OCI-LY7 (cell line): ENCODE measurements around the gene S100A7A. TPM values are rescaled to one million over a fixed set of nuclear protein-coding genes. Genes with fewer than 3 reads are reported as not detected.

Experiments
- BruUV-seq: library from RNA; stranded (reverse); fragments of 400-500 nt; replicated peaks from 2 replicates; lab custom pipeline; 2021; lab: Mats Ljungman, UMichigan
- CTCF ChIA-PET: fragments of 300-600 bp; sonication (Branson Sonifier 250); formaldehyde crosslinking; loops from one replicate; lab custom pipeline; 2022; ENCODE audit warnings: antibody characterized with exemption; ENCODE audit not compliant: unreplicated experiment; lab: Charles Lee
- POLR2A ChIA-PET: fragments of 300-600 bp; sonication (Branson Sonifier 250); formaldehyde crosslinking; loops from one replicate; lab custom pipeline; 2022; ENCODE audit warnings: antibody characterized with exemption; lab: Charles Lee
- DNase-seq: peaks from one replicate; pipeline ENCODE4 v3.0.0-alpha.2; 2015; ENCODE audit warnings: low spot score
- H2AFZ ChIP-seq: fragments of 200-600 bp; sonication (generic), shearing (Covaris generic); 2 replicates; pipeline ENCODE4 v1.6.1; 2014; ENCODE audit warnings: mild to moderate bottlenecking, antibody characterized with exemption, low read length, moderate library complexity
- H3K27ac ChIP-seq: fragments of 200-600 bp; sonication (generic); 2 replicates; pipeline ENCODE4 v1.5.1; 2014; ENCODE audit warnings: mixed run types, low read depth, mild to moderate bottlenecking, moderate library complexity, low read length, inconsistent platforms; ENCODE audit not compliant: poor library complexity, severe bottlenecking
- H3K36me3 ChIP-seq: fragments of 200-600 bp; sonication (generic); 2 replicates; pipeline ENCODE4 v1.6.1; 2014; ENCODE audit warnings: mild to moderate bottlenecking, antibody characterized with exemption, low read length, moderate library complexity, mixed read lengths; ENCODE audit not compliant: insufficient read depth
- H3K4me1 ChIP-seq: fragments of 200-600 bp; sonication (generic); 2 replicates; pipeline ENCODE4 v1.5.1; 2014; ENCODE audit warnings: mild to moderate bottlenecking, low read length; ENCODE audit not compliant: insufficient read depth, poor library complexity, severe bottlenecking
- H3K4me2 ChIP-seq: fragments of 200-600 bp; sonication (generic); 2 replicates; pipeline ENCODE4 v1.6.1; 2014; ENCODE audit warnings: mild to moderate bottlenecking, low read length
- H3K4me3 ChIP-seq: fragments of 200-600 bp; sonication (generic); 2 replicates; pipeline ENCODE4 v1.5.1; 2014; ENCODE audit warnings: mild to moderate bottlenecking, low read depth, low read length; ENCODE audit not compliant: poor library complexity, severe bottlenecking
- H3K79me2 ChIP-seq: fragments of 200-600 bp; sonication (generic); 2 replicates; pipeline ENCODE4 v1.6.1; 2016; ENCODE audit warnings: low read depth, mild to moderate bottlenecking, low read length, moderate library complexity, mixed read lengths; ENCODE audit not compliant: insufficient read depth
- H3K9me2 ChIP-seq: fragments of 200-600 bp; sonication (generic); 2 replicates; pipeline ENCODE4 v1.6.1; 2016; ENCODE audit warnings: mild to moderate bottlenecking, low read length, mixed read lengths; ENCODE audit not compliant: insufficient read depth
- H3K9me3 ChIP-seq: fragments of 200-600 bp; sonication (generic); 2 replicates; pipeline ENCODE4 v1.6.1; 2014; ENCODE audit warnings: mild to moderate bottlenecking, mixed run types, low read length, mixed read lengths
- H4K20me1 ChIP-seq: fragments of 200-600 bp; sonication (generic); 2 replicates; pipeline ENCODE4 v1.6.1; 2014; ENCODE audit warnings: mild to moderate bottlenecking, antibody characterized with exemption, low read length, moderate library complexity, mixed read lengths; ENCODE audit not compliant: insufficient read depth
- EZH2phosphoT487 ChIP-seq: fragments of 200-600 bp; sonication (generic); IDR thresholded peaks from 2 replicates; pipeline ENCODE4 v1.6.1; 2018; ENCODE audit warnings: low read depth, borderline replicate concordance, mild to moderate bottlenecking, mixed run types, antibody characterized with exemption, low read length, moderate library complexity, mixed read lengths
- intact Hi-C: fragments of 100-400 bp; cut with micrococcal nuclease; formaldehyde crosslinking; loops from one replicate; pipeline ENCODE4 v1.10.0; 2022; ENCODE audit not compliant: unreplicated experiment
- total RNA-seq, 2 experiments: library from RNA; depleted of rRNA in 1 of 2; stranded (reverse); fragments of >200 nt in 1 of 2; shearing (Covaris generic) in 1 of 2; gene quantifications; 2 replicates each; pipeline ENCODE4 v1.2.3, GENCODE V29; 2014 to 2022
- TF ChIP-seq, protein P1 (sequence below): fragments of 200-600 bp; sonication (generic); conservative IDR thresholded peaks from 2 replicates; pipeline ENCODE4 v1.5.1; 2014; ENCODE audit warnings: mild to moderate bottlenecking, antibody characterized with exemption, low read length, moderate library complexity, mixed read lengths

Gene S100A7A
- total RNA-seq, 2 experiments from 2014 or later = not detected

DNA sequence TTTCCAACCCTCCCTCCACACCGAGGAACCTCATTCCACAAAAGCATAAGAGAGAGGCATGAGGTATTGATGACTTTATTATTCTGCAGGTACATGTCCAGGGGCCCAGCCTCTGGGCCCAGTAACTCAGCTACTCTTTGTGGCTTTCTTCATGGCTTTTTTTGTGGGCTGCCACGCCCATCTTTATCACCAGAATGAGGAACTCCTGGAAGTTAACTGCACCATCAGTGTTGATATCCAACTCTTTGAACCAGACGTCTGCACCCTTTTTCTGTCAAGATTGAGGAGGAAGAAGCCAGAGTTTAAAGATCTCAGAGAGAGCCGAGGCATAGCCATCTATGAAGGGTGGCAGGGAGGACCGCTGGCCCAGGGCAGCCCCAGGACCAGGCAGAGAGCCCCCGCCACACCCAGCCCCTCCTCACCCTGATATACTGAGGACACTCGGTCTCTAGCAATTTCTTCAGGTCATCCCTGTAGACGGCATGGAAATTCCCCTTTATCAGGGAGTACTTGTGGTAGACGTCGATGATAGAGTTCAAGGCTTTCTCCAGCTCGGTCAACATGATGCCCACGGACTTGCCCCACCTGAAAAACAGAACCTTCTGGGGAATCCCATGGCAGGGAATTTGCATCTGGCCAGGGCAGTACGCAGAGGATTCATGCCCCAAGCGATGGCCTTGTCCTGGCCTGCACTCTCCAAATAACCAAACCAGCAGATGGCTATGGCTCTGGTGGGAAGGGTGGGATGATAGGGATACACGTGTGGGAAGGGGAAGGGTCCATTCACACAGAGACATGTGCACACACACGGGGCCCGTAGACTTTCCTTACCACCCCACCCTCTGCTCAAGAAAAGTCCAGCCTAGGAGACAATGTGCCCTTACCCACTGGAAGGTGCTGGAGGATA lies 26.1 kb upstream of the S100A7A start:
- Histone ChIP-seq H2AFZ (no peak overlapping the region), H3K9me2 (no peaks in the 10 kb centered on the region), H3K4me2 (no peak overlapping the region), H3K4me3 (no peak overlapping the region), H3K36me3 (no peaks in the 10 kb centered on the region), H3K79me2 (no peaks in the 10 kb centered on the region), H3K27ac (no peak overlapping the region), H3K9me3 (no peaks in the 10 kb centered on the region), H4K20me1 (no peaks in the 10 kb centered on the region), H3K4me1 (no peaks in the 10 kb centered on the region)
- BruUV-seq = no TSS peak
- DNase-seq = no peak
- TF ChIP-seq EZH2phosphoT487 = no peak
- TF ChIP-seq, protein P1, sequence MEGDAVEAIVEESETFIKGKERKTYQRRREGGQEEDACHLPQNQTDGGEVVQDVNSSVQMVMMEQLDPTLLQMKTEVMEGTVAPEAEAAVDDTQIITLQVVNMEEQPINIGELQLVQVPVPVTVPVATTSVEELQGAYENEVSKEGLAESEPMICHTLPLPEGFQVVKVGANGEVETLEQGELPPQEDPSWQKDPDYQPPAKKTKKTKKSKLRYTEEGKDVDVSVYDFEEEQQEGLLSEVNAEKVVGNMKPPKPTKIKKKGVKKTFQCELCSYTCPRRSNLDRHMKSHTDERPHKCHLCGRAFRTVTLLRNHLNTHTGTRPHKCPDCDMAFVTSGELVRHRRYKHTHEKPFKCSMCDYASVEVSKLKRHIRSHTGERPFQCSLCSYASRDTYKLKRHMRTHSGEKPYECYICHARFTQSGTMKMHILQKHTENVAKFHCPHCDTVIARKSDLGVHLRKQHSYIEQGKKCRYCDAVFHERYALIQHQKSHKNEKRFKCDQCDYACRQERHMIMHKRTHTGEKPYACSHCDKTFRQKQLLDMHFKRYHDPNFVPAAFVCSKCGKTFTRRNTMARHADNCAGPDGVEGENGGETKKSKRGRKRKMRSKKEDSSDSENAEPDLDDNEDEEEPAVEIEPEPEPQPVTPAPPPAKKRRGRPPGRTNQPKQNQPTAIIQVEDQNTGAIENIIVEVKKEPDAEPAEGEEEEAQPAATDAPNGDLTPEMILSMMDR = no peak
- CTCF ChIA-PET = no interaction called here
- intact Hi-C loops = no loop called here
- POLR2A ChIA-PET = no interaction called here

DNA sequence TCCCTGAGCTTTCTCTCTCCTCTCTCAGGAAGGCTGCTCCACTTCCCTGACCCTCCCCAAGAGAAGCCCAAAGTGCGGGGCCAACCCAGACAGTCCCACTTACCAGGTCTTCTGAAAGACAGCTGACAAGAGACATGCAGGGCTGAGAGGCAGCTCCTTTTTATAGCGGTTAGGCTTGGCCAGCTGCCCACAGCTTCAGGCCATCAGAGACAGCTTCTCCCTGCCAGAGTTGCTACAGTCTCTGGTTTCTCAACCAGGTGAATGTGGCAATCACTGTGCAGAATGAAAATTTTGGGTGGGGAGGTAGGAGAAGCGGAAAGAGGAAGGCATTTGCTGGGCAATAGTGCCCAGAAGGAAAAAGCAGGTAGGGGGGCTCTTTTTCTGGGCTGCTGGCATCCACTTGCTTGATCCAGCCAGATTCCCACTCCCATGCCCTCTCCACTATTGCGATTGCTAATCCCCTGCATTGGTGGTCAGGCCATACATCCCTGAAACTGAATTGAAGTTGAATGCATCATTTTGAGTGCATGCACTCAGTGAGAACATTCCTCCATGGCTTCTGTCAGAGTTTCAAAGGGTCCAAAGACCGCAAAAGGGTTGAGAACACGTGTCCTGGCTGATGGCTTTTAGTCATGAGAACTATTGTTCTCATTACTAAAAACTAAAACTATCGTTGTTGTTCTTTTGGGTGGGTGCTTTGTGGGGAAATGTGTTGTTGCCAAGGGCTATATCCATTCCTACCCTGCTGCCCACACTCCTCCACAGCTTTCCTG lies 25.2 kb upstream of the S100A7A start, which contains the start of gene S100A8:
Gene S100A8 (minus strand): TSS at position 136 of the 773 bp plus-strand sequence. CDS start 538 bp downstream, outside the sequence.
- intact Hi-C loops = no loop called here
- H3K79me2 ChIP-seq = no peaks in the 10 kb centered on the region
- H3K4me3 ChIP-seq = no peak within 1 kb of the TSS
- no peak within 1 kb of the TSS for H3K4me2 ChIP-seq
- BruUV-seq = no TSS peak
- ChIA-PET POLR2A (no interaction called here), CTCF (no interaction called here)
- H3K9me3 ChIP-seq = no peaks in the 10 kb centered on the region
- H3K27ac ChIP-seq = no peak within 1 kb of the TSS
- no peak for DNase-seq
- no peak within 1 kb of the TSS for H2AFZ ChIP-seq
- no peak for TF ChIP-seq EZH2phosphoT487
- TF ChIP-seq, protein P1 = no peak
- H3K4me1 ChIP-seq = no peaks in the 10 kb centered on the region
- H3K36me3 ChIP-seq = no peaks in the 10 kb centered on the region
- H3K9me2 ChIP-seq = no peaks in the 10 kb centered on the region
- H4K20me1 ChIP-seq = no peaks in the 10 kb centered on the region
